Measurements from ENCODE around the gene SBK3.

GRCh38 chr19:55585658-55586339, 40.5 kb upstream of the SBK3 start:
- no peak for TF ChIP-seq MAX (IDR thresholded peaks at IDR 0.05; ENCODE audit: low read depth, low read length)
- TF ChIP-seq CTCF (IDR thresholded peaks at IDR 0.05; ENCODE audit: low read depth, low read length): no peak
- no peak for TF ChIP-seq POLR2A (IDR thresholded peaks at IDR 0.05; ENCODE audit: extremely low read depth, insufficient read length)
